IPS-NIHi11 (cell line): ENCODE results near the gene SNTB2.

Experiments used
- DNase-seq: peaks from one replicate; pipeline ENCODE4 v3.0.0; 2012; ENCODE audit warnings: mixed read lengths, low spot score

SNTB2 gene

DNA sequence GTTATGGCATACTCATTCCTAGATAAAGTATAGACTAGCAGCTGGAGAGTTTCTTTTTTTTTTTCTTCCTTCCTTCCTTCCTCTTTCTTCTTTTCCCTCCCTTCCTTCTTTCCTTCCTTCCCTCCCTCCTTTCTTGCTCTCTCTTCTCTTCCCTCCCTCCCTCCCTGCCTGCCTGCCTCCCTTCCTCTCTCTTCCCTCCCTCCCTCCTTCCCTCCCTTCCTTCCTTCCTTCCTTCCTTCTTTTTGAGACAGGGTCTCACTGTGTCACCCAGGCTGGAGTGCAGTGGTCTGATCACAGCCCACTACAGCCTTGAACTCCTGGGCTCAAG is 7.0 kb upstream of the SNTB2 start:
- no peak for DNase-seq

- no peak for DNase-seq
Observed at GRCh38 chr16:69182730-69183416, 4.1 kb upstream of the SNTB2 start.

DNA sequence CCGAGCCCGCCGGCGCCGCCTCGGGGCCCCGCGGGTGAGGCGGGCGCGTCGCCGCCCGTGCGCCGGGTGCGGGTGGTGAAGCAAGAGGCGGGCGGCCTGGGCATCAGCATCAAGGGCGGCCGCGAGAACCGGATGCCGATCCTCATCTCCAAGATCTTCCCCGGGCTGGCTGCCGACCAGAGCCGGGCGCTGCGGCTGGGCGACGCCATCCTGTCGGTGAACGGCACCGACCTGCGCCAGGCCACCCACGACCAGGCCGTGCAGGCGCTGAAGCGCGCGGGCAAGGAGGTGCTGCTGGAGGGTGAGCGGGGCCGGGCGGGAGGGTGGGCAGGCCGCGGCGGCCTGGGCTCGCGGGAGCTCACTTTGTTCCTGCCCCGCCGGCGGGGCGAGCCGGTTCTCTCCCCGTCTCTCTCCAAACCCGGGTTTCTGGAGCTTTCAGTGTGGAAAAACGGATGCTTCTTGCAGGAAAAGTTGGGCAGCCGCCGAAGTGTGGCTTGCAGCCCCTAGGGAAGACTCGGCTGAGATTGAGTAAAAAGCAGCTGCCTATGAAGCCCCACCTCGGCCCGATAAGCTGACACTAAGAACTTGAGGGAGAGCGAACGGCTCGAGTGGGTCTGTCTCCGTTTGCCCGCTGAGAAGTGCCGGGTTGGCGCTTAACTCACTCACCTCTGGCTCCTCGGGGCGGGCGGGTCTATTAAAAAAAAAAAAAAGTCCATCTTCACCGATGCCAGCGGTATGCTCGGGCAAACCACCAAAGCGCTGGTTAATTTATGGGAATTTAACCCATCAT is 677 bp downstream of the SNTB2 start:
- DNase-seq: peak; percentile 70

DNA sequence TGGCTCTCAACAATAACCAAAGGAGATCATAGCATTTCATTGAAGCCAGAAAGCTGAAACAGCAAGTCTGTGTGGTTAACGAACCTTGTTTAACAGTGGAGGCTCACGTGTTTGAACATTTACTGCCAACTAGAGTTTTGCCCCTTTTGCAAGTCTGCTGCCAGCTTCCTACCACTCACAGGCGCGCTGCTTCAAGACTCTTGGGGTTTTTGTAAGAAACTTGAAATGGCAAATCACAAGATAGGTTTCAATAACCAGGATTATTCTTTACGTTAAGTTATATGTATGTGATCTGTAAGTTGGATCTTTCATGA is 1.2 kb downstream of the SNTB2 start:
- no peak for DNase-seq

DNA sequence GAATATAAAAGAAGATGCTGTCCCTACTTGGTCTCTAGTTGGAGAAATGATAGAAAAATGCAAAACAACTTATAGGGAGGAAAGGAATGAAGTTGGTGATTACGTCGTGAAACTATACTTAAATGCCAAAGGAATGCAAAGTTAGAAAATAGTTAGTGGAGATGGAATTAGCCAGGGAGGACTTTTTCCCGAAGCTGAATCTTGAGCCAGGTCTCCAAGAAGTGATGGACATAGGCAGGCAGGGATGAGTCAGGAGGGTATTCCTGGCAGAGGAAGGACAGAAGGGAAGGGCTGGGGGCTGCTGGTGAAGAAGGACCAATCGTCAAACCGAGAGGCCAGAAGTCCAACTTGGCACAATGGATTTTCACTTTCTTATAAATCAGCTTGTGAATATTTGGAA is 1.8 kb downstream of the SNTB2 start:
- DNase-seq: peak; percentile 9

DNA sequence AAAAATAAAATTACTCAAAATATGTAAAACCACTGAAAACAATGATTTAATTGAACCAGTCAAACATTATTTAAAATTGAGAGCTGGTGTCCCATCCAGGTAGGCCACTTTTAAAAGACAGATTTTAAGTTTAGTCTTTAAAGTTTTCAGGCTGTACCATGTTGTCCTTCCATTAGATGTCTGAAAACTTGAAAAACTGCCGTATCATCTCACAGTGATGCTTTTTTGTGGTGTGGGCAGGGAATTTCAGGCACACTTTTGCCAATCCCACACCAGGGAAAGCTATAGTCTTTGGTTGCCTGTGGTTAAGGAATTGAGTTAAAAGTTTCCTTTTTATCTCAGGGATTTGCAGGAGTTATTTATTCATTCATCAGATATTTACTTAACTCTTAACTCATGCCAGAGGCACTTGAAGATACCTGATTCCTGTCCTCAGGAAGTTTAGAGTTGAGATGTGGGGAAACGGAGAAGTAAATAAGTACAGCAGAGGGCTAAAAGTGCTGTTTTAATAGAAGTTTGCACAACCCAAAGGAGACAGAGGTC is 3.2 kb downstream of the SNTB2 start:
- no peak for DNase-seq

DNA sequence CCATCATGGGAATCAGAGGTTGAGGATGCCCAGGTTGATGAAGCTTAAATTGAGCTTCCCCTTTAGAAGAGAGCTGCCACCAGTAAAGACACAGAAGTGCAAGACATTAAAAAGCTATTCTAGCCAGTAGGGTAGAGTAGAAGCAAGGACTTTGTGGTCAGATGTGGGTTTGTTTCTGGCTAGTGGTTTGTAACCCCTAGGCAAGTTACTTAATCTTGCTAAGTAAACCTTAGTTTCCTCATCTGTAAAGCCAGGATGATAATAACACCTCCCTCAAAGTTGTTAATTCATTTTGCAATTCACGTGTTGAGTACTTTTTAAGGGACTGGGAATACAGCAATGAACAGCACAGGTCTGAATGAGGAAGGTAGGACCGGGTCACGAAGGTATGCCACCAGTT is 3.6 kb downstream of the SNTB2 start:
- DNase-seq: no peak

GRCh38 chr16:69191136-69191535 is 4.2 kb downstream of the SNTB2 start:
- DNase-seq: no peak

- DNase-seq: no peak
Observed at GRCh38 chr16:69193855-69194254, 6.9 kb downstream of the SNTB2 start.

GRCh38 chr16:69194488-69194887 is 7.5 kb downstream of the SNTB2 start:
- no peak for DNase-seq

GRCh38 chr16:69195369-69196029 is 8.5 kb downstream of the SNTB2 start:
- DNase-seq: no peak

- no peak for DNase-seq
Observed at GRCh38 chr16:69197573-69197972, 10.6 kb downstream of the SNTB2 start.

DNA sequence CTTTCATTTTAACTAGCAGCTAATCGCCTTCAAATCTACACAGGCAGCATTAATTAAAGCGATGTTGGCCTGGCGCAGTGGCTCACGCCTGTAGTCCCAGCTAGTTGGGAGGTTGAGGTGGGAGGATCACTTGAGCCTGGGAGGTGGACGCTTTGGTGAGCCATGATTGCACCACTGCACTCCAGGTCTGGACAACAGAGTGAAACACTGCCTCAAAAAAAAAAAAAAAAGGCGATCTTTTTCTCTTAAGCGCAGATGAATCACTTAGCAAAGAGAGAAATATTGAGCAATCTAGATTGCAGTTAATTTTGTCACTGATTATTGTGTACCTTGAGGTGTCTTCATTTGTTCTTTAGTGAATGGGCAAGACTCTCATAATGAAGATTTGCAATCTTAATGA is 12.4 kb downstream of the SNTB2 start:
- DNase-seq: no peak

DNA sequence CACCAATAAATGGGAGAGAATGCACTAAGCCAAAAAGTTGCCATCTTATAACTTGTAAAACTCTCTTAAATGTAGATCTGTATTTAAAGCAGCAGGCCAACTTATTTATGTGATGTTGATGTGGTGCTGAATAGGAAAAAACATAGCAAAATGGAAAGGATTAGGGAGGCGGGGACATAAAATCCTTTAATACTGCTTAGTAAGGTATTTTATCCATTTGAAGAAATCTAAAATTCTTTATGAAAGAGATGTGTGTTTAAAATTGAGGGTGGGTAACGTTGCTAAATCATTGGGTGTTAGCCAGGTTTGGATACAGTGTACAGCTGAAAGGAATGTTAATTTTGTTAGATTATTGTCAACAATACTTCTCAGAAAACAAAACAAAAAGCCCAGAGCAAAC is 14.3 kb downstream of the SNTB2 start:
- DNase-seq: no peak

DNA sequence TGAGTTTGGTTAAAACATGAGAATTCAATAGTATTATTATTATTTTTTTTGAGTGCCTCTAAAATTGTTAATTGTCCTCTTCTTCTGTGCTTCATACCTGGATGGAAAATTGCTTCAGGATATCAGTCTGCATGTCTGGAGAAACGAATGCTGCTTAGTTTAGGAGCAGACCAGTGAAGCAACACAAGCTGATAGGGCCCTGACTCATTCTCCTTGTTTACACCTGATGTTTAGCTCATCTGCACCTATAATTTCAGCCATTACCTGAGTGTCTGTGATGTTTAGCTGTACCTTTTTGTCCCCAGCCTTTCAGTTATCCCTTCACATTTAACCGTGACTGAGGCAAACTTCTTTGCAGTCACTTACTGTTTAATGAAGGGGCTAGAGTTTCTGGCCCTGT is 14.8 kb downstream of the SNTB2 start:
- no peak for DNase-seq

GRCh38 chr16:69204172-69204571 is 17.2 kb downstream of the SNTB2 start:
- no peak for DNase-seq

GRCh38 chr16:69209735-69210134 is 22.8 kb downstream of the SNTB2 start:
- no peak for DNase-seq

DNA sequence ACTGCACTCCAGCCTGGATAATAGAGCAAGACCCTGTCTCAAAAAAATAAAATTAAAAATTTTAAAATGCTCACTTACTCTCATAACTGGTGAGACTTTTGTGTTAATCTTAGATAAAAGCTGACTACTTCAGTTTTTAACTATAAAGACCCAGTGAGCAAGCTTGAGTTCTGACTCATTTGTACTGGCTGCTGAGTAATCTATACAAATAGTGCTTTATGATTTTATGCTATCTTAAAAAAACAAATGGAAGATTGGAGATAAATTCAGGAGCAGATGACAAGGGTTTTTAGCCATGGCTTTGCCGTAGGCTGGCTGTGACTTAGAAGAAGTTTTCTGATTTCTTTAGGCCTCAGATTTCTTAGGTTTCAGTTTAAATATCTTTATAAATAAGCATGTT is 30.5 kb downstream of the SNTB2 start:
- no peak for DNase-seq

DNA sequence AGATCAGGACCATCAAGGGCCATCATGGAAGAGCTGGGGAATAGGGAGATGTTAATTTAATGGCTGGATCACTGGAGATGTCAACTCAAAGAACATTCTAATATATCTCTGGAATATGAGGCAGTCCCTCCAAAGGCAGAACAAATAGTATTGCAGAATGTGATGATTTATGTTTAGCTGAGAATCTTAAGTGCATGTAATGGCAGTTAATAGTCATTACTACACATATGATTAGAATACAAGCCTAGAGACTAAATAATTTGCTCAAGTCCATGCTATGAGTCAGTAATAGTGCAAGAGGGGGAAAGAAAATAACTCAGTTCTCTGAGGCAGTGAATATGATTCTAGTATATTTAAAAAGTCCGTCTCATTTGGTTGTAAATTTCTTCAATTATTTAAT is 32.3 kb downstream of the SNTB2 start:
- no peak for DNase-seq

DNA sequence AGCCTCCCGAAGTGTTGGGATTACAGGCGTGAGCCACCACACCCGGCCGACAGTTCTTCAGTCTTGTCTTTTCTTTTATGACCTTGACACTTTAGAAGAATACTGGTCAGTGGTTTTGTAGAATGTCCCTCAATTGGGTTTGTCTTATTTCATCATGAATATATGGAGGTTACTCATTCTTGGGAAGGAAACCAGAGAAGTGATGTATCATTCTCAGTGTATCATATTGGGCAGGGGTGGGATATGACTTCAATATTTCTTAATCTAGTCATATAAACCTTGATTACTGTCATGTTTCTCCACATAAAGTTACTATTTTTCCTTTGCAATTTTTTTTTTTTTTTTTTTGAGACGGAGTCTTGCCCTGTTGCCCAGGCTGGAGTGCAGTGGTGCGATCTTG is 36.9 kb downstream of the SNTB2 start:
- no peak for DNase-seq

- no peak for DNase-seq
Observed at GRCh38 chr16:69225121-69225520, 38.2 kb downstream of the SNTB2 start.

DNA sequence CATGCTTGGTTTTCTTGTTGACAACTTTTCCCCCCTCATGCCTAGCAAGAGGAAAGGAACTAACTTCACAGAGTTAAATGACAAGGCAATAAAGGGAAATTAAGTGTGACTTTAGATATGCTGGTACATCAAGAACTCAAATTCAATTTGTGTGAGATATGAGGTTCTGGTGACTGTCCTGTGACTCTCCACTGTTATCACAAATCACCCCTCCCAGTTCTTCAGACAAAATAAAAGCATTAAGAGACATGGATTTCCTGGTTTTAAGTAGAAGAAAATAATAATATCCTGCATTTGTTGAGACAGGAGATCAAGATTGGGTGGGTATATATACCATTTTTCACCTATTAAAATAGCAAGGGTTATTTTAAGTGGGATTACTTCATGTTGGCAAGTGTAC is 46.2 kb downstream of the SNTB2 start:
- no peak for DNase-seq

DNA sequence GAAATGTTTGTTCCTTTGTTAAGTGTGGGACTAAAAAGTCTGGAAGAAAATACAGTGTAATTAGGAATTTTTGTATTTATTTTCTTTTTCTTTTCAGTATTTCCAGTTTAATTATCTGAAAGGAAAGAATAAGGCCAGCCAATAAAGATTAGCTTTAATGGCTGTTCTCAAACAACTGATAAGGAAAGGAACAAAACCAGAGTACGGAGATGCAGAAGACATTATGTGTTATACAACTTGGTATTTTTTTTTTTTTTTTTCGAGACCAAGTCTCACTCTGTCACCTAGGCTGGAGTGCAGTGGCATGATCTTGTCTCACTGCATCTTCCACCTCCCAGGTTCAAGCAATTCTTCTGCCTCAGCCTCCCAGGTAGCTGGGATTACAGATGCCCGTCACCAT is 47.5 kb downstream of the SNTB2 start:
- no peak for DNase-seq
